HG03039 (cell line): ENCODE results near the gene GDI2.
"Not testable (repeated sequence)": the region's sequence is repeated elsewhere in the genome, so short reads cannot be mapped to it uniquely, and the experiment has no call there.

ENCODE experiments used
- ATAC-seq: cut with Tn5 transposase; IDR thresholded peaks from one replicate; pipeline ENCODE4 v1.9.1; 2021; ENCODE audit warnings: mild to moderate bottlenecking, moderate library complexity; ENCODE audit not compliant: unreplicated experiment

The GDI2 gene

GRCh38 chr10:5813341-5814109 is at the start of gene GDI2:
TSS of gene GDI2 (minus strand) at chr10:5813434. CDS start at chr10:5813258, 176 bp downstream.
- ATAC-seq = peak; percentile 80

GRCh38 chr10:5862360-5862961 is 49.2 kb upstream of the GDI2 start:
- peak; percentile 92 for ATAC-seq

GRCh38 chr10:5860066-5860465 is 46.8 kb upstream of the GDI2 start:
- ATAC-seq = no peak

GRCh38 chr10:5858811-5859210 is 45.6 kb upstream of the GDI2 start:
- ATAC-seq = no peak

- no peak for ATAC-seq
These were observed 43.4 kb upstream of the GDI2 start for GRCh38 chr10:5856701-5857004.

- no peak for ATAC-seq
These were observed 42.9 kb upstream of the GDI2 start for GRCh38 chr10:5855979-5856700.

GRCh38 chr10:5854131-5854475 is 40.9 kb upstream of the GDI2 start:
- ATAC-seq = no peak

- not testable (repeated sequence) for ATAC-seq
These were observed 33.4 kb upstream of the GDI2 start for GRCh38 chr10:5846667-5847066.

GRCh38 chr10:5844345-5845055 is 31.3 kb upstream of the GDI2 start:
- ATAC-seq = no peak

- no peak for ATAC-seq
These were observed 30.6 kb upstream of the GDI2 start for GRCh38 chr10:5843686-5844344.

GRCh38 chr10:5841965-5842364 is 28.7 kb upstream of the GDI2 start:
- no peak for ATAC-seq

- ATAC-seq = peak; percentile 63
These were observed 27.4 kb upstream of the GDI2 start for GRCh38 chr10:5840314-5841307.

GRCh38 chr10:5836181-5836580 is 22.9 kb upstream of the GDI2 start:
- not testable (repeated sequence) for ATAC-seq

- ATAC-seq = no peak
These were observed 22.3 kb upstream of the GDI2 start for GRCh38 chr10:5835446-5836095.

- no peak for ATAC-seq
These were observed 20.6 kb upstream of the GDI2 start for GRCh38 chr10:5833814-5834213.

GRCh38 chr10:5832946-5833345 is 19.7 kb upstream of the GDI2 start:
- no peak for ATAC-seq

- ATAC-seq = no peak
These were observed 18.2 kb upstream of the GDI2 start for GRCh38 chr10:5831446-5831782.

GRCh38 chr10:5830629-5831445 is 17.6 kb upstream of the GDI2 start:
- ATAC-seq = no peak

GRCh38 chr10:5829267-5829666 is 16.0 kb upstream of the GDI2 start:
- no peak for ATAC-seq
